ENCODE results near the gene DUSP19. TPM values are rescaled to one million over a fixed set of nuclear protein-coding genes. Genes with fewer than 3 reads are reported as not detected.

Gene DUSP19
- total RNA-seq, 4 donors from 2014 or later, result 3.9 to 16.7 (median 8.6) TPM

DNA sequence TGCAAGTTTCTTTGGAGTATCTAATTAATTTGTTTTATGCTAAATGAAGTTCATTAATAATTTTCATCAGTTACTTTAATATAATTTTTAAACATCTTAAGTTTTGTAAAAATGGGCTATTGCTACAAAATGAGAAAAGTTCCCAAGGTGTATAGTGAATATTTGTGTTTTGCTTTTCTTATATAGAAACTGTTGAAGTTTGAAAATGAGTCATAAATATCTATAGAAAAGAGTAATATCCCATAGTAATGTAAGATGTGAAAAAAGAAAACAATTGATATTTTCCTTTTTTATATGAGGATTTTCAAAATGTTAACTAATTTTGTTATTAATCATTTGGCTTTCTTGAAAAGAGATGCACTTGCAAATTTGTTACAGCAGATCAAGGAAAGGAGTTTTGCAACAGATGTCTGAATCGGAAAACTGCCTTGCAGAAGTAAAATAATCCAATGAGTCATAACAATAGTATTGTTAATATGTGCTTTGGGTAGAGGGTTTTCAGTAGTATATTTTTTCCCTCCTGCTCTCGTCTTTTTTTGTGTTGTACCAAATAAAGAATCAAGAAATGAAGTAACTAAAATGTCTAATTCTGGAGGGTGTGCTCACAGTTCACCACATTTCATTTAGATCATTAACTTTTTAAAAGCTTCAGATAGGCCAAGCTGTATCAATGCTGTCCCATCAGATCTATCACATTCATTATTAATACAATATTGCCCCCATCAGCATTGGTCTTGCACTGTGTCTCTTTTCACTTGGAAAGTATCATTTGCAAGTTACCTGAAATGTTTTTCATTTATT is 15.5 kb downstream of the DUSP19 start:
- ATAC-seq, result no peak
- WGBS, 2 donors (ENCODE audit: low coverage in 1 of 2), result 0 to 34% methylated on average over 2 of the region's 2 CpGs
- H3K27ac ChIP-seq, result no peak overlapping the region

DNA sequence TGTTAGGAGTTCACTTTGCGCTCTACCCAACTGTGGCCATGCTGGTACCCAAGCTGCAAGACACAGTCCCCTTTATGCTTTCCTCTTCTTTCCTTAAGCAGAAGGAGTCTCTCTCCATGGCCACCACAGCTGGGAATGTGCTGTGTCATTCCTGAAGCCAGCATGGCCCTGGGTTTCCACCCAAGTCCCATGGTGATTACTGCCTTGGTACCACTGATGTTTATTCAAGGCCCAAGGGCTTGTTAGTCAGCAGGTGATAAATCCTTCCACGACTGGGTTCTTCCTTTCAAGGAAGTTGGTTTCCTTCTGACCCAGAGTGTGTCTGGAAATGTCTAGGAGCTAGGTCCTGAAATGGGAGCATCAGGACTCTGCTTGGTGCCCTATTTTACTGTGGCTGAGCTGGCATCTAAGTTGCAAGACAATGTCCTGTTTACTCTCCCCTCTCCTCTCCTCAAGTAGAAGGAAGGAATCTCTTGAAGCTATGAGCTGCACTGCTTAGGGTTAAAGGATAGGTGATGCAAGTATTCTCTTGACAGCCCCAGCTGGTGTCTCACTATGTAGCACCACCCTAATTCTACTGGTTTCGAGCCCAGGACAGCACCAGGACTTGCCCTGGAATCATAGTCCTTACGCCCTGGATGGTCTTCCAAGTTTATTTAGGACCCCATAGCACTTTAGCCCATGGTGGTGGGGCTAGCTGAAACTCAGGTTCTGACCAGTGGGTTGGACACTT is 27.0 kb downstream of the DUSP19 start:
- WGBS, 2 donors (ENCODE audit: low coverage in 1 of 2), result 50 to 55% methylated on average over 2 to 3 of the region's 4 CpGs
- Histone ChIP-seq H3K9me3 (no peaks in the 10 kb centered on the region), H3K27ac (no peak overlapping the region), H3K27me3 (no peaks in the 10 kb centered on the region), H3K4me3 (no peak overlapping the region), H3K36me3 (no peaks in the 10 kb centered on the region), H3K4me1 (no peaks in the 10 kb centered on the region)
- no peak for ATAC-seq
- TF ChIP-seq, protein P1, sequence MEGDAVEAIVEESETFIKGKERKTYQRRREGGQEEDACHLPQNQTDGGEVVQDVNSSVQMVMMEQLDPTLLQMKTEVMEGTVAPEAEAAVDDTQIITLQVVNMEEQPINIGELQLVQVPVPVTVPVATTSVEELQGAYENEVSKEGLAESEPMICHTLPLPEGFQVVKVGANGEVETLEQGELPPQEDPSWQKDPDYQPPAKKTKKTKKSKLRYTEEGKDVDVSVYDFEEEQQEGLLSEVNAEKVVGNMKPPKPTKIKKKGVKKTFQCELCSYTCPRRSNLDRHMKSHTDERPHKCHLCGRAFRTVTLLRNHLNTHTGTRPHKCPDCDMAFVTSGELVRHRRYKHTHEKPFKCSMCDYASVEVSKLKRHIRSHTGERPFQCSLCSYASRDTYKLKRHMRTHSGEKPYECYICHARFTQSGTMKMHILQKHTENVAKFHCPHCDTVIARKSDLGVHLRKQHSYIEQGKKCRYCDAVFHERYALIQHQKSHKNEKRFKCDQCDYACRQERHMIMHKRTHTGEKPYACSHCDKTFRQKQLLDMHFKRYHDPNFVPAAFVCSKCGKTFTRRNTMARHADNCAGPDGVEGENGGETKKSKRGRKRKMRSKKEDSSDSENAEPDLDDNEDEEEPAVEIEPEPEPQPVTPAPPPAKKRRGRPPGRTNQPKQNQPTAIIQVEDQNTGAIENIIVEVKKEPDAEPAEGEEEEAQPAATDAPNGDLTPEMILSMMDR (IDR thresholded peaks at IDR 0.05), result no peak

More for the DNA sequence above, 15.5 kb downstream of the DUSP19 start:
- Histone ChIP-seq H3K4me1 (peaks cover 0 to 7% (median 0%) of the 10 kb centered on the region in 3 donors), H3K9me3 (no peaks in the 10 kb centered on the region), H3K4me3 (no peak overlapping the region), H3K36me3 (peaks cover 0 to 22% of the 10 kb centered on the region in 2 donors), H3K27me3 (no peaks in the 10 kb centered on the region)
- TF ChIP-seq POLR2A (IDR thresholded peaks at IDR 0.05), result no peak
- TF ChIP-seq EP300 (IDR thresholded peaks at IDR 0.05), result no peak
- TF ChIP-seq, protein P1 (IDR thresholded peaks at IDR 0.05), result no peak
- TF ChIP-seq POLR2AphosphoS5 (IDR thresholded peaks at IDR 0.05), result no peak

DNA sequence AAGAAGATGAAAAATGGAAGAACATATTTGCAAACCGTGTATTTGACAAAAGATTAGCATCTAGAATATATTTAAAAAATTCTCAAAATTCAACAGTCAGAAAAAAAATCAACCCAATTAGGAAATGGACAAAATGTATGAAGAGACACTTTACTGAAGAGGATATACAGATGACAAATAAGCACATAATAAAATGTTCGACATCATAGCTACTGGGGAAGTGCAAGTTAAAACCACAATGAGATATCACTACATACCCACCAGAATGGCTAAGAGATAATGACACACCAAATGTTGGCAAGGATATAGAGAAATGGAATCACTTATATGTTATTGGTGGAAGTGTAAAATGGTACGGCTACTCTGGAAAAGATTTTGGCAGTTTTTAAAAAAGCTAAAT is 34.0 kb downstream of the DUSP19 start:
- WGBS, 2 donors (ENCODE audit: low coverage in 1 of 2), result 67 to 81% methylated on average over 3 of the region's 3 CpGs
- H3K4me3 ChIP-seq, result no peak overlapping the region
- no peak for ATAC-seq

DNA sequence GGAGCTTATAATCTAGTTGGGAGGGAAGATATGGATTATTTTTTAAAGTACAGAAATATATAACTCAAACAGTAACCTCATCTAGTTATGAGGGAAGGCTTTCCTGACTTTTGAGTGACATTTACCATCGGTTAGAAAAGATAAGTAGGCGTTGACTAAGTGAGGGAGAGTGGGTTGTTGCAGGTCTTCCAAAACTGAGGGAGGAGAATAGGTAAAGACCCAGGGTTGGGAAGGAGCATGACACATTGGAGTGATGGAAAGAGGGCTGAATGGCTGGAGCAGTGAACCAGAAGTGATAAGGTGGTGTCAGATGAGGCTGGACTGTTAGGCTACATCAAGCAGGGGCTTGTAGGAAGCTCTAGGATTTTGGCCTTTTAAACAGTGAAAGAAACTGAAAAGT is 35.1 kb downstream of the DUSP19 start:
- Histone ChIP-seq H3K4me1 (no peaks in the 10 kb centered on the region), H3K9me3 (no peaks in the 10 kb centered on the region), H3K27me3 (peaks cover 4% of the 10 kb centered on the region), H3K36me3 (no peaks in the 10 kb centered on the region), H3K4me3 (no peak overlapping the region), H3K27ac (no peak overlapping the region)
- 61 to 70% methylated on average over 2 of the region's 2 CpGs for WGBS, 2 donors (ENCODE audit: low coverage in 1 of 2)
- TF ChIP-seq POLR2A (IDR thresholded peaks at IDR 0.05) (no peak), POLR2AphosphoS5 (IDR thresholded peaks at IDR 0.05) (no peak), EP300 (IDR thresholded peaks at IDR 0.05) (no peak)
- TF ChIP-seq, protein P1 (IDR thresholded peaks at IDR 0.05), result no peak
- no peak for ATAC-seq

More for the DNA sequence above, 34.0 kb downstream of the DUSP19 start:
- Histone ChIP-seq H3K9me3 (no peaks in the 10 kb centered on the region), H3K4me1 (no peaks in the 10 kb centered on the region), H3K27me3 (peaks cover 4% of the 10 kb centered on the region), H3K27ac (no peak overlapping the region), H3K36me3 (no peaks in the 10 kb centered on the region)
- TF ChIP-seq POLR2A (IDR thresholded peaks at IDR 0.05) (no peak), EP300 (IDR thresholded peaks at IDR 0.05) (no peak), POLR2AphosphoS5 (IDR thresholded peaks at IDR 0.05) (no peak)

DNA sequence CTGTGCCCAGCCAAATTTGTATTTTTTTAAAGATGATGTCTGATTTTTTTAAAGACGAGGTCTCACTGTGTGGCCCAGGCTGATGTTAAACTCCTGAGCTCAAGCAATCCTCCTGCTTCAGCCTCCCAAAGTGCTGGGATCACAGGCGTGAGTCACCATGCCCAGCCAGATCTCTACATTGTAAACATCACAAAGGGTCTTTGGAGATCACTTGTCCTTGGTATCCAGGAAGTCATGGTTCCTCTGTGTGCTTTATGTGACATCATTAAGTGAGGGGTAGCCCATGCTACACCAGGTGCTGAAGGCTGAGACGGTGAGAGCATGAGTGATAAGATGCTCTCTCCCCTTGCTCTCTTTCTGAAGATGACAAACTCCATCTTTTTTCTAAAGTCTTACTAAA is 38.7 kb downstream of the DUSP19 start:
- WGBS, 2 donors (ENCODE audit: low coverage in 1 of 2), result 78 to 86% methylated on average over 1 to 2 of the region's 3 CpGs
- Histone ChIP-seq H3K27me3 (no peaks in the 10 kb centered on the region), H3K27ac (no peak overlapping the region), H3K4me3 (no peak overlapping the region), H3K9me3 (no peaks in the 10 kb centered on the region), H3K36me3 (no peaks in the 10 kb centered on the region), H3K4me1 (no peaks in the 10 kb centered on the region)
- TF ChIP-seq, protein P1 (IDR thresholded peaks at IDR 0.05), result no peak
- ATAC-seq, result no peak

Measured in gastroesophageal sphincter (tissue), 4 donors.